Stimulated activated naive CD4-positive, alpha-beta T cell (primary cell): Measurements from ENCODE around the gene APBB2.
"Not testable (repeated sequence)": the region's sequence is repeated elsewhere in the genome, so short reads cannot be mapped to it uniquely, and the experiment has no call there.

Source experiments
- DNase-seq, 6 experiments: peaks; one replicate each; lab custom pipeline; 2025; lab: John Stamatoyannopoulos, UW

Gene APBB2

DNA sequence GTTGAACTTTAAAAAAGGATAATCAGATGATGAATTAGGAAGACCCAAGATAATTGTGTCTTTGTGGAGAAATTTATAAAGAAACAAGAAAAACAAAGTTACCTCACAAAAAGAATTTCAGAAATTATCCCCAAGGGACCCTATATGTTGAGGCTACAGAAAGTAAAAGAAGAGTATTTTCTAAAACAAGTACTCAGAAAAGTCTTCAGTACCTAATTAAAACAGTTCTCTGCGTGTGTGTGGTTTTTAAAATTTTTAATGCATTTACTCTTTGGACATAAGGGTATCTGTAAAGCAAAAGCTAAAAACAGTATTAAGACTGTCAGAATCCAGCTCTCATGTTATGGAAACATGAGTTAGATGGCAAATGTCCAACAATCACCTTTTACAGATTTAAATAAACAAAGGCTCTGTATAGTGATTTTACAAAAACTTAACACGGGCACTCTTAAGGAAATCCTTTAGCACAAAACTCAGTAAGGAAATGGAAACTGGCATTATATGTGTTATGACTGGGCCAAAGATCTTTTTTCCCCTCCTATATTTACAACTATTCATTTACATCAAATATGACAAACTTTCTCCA lies 277.1 kb downstream of the APBB2 start:
- no peak for DNase-seq

DNA sequence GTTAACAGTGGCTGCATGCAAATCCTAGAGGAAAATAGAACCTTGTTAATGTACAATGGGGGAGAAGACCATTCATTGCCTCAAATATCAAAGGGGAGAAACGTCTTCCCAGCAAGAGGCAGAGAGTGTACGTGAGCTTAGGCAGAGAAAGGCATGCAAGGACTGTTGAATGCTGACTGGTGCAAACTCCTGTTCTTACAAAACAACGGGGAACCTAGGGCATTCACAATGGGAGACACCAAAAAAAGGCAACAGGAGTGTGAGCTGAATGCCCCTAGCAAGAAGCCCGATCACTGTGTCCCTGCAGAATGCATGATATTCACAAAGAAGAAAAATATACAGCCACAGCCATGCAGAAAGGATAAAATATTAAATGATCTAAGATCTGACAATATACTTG lies 279.7 kb downstream of the APBB2 start:
- DNase-seq: no peak

GRCh38 chr4:40933272-40934053 lies 280.9 kb downstream of the APBB2 start:
- DNase-seq: no peak

DNA sequence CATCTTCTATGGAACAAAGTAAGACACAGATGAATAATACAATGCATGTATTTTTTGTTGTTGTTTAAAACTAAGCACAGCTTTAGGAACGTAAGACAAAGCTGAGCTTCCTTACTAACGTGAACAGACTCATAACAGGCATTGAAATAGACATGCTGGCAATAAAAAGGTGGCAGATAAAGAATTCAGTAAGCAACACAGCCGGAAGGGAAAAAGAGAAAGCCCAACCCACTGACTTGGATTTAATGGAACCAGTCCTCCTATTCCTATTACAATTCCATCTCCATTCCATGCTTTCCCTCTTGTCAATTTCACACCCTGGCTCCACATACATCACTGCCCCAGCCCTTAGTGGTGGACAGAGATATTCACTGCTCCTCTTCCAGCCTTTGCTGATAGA lies 282.5 kb downstream of the APBB2 start:
- no peak for DNase-seq

- no peak for DNase-seq
Measured at GRCh38 chr4:40931238-40931637, 283.1 kb downstream of the APBB2 start.

- no peak for DNase-seq
Measured at GRCh38 chr4:40927074-40927473, 287.3 kb downstream of the APBB2 start.

- DNase-seq: no peak
Measured at GRCh38 chr4:40924793-40925117, 289.6 kb downstream of the APBB2 start.

- peak in 5 of 6 experiments; percentile 1 to 43 (median 26) for DNase-seq
Measured at GRCh38 chr4:40924096-40924792, 290.1 kb downstream of the APBB2 start.

DNA sequence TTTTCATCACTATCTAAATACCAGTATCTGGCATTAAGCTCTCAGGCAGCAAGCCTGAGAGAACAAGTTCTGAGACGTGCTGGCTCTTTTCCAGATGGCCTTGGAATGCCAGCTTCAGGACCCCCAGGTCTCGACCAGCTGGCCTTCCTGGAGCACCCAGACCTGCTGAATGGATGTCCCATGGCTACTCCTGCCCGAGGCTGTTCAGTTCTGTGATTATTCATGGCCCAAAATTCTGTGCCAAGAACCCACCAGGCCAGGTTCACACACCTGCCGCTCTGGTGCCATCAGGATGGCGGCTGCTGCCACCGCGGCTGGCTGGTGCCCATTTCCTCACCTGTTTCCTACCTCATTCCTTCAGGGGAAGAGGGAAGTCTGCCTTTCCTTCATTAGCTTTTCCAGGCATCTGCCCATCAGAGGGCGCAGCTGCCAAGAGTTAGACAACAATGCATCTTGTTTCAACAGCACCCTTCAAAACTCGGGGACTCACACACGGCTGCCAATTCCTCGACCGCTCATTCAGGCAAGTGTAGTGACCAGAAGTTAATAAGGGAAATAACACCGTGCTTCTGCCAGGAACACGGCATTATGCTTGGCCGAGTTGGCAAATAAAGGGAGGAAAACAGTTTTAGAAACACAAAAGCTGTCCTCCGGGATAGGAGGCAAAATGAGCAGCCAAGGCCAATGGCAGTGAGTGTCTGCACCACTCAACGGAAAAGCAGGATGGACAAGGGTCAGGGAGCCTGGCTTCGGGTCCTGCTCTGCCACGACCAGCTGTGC lies 290.8 kb downstream of the APBB2 start:
- DNase-seq: no peak

DNA sequence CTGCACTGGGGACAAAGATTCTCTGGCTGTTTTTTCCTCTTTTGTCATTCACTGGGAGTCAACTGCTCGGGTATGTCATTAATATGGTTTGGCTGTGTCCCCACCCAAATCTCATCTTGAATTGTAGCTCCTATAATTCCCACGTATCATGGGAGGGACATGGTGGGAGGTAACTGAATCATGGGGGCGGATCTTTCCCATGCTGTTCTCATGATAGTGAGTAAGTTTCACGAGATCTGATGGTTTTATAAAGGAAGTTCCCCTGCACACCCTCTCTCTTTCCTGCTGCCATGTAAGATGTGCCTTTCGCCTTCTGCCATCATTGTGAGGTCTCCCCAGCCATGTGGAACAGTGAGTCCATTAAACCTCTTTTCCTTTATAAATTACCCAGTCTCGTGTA lies 294.4 kb downstream of the APBB2 start:
- not testable (repeated sequence) for DNase-seq

DNA sequence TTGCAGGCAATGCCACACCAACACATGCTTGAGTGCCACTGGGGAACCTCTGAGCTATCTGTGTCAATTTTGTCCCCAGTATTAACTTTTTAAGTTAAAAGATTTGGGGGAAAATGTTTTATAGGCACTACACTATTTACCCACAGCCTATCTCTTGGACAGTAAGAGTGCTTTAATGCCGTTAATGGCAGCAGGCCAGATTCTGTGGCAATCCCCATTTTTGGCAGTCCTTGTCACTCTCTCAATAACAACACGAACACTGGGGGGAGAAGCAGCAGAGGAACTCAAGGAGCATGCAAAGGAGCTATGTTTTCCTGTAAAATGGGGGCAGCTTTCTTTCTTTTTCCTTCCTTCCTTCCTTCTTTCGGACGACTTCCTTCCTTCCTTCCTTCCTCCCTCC lies 296.0 kb downstream of the APBB2 start:
- DNase-seq: no peak

GRCh38 chr4:40916880-40917279 lies 297.5 kb downstream of the APBB2 start:
- DNase-seq: no peak

DNA sequence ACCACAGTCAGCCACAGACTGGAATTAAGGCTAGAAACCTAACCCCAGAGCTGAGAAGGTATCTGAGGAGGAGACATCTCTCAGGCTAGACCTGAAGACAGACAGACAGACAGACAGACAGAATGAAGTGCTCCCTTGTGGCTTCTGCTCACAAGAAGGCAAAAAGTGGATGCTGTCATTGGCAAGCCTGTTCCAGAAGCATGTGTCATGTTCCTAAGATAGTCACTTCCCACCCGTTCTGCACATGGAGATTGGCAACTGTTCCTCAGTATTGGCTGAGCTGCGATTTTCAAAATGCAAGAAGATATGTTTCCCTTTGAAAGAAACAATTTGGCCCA lies 298.2 kb downstream of the APBB2 start:
- DNase-seq: no peak

GRCh38 chr4:40915318-40916217 lies 298.8 kb downstream of the APBB2 start:
- DNase-seq: no peak

DNA sequence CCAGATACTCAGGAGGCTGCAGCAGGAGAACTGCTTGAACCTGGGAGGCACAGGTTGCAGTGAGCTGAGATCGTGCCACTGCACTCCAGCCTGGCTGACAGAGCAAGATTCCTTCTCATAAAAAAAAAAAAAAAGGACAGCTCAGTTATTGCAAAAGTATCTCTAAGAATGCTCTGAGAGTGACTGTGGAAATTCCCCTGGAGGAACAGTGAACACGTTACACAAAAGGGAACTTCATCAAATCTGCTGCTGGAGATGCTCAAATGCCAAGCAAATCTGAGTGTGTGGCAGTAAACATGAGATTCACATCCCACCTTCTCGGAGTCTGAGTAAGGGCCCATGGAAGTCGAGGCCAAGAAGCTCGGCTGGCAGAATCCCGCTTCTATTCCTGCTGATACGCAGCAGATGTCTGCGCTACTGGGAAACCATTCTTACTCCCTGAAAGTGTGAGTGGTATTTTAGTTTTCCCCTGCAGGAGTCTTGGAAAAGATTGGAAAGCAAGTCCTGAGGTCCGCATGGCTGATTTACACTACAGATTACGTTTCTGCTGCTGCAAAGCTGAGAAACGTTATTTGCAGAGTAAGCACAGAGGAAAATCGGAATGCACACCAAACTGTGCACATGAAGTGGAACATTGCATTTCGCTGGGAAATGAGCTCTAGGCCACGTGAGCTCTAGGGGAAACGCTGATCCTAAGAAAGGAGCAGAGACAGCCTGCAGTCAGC lies 301.7 kb downstream of the APBB2 start:
- no peak for DNase-seq

DNA sequence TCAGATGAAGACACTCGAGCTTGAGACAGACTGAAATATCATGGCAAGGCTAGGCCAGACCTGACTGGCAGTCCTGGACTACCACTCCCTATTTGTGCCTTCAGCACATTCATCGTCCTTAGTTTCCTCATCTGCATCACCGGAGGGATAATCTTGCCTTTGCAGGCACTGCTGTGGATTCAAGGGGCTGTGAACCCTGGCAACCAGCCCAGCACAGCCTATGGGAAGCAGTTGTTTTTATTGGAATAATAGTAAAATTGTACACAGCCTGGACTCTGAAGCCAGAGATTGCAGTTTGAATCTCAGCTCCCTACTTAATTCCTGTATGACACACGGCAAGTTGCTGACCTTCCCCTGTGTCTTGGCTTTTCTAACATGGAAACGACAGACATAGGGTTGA lies 303.6 kb downstream of the APBB2 start:
- no peak for DNase-seq

DNA sequence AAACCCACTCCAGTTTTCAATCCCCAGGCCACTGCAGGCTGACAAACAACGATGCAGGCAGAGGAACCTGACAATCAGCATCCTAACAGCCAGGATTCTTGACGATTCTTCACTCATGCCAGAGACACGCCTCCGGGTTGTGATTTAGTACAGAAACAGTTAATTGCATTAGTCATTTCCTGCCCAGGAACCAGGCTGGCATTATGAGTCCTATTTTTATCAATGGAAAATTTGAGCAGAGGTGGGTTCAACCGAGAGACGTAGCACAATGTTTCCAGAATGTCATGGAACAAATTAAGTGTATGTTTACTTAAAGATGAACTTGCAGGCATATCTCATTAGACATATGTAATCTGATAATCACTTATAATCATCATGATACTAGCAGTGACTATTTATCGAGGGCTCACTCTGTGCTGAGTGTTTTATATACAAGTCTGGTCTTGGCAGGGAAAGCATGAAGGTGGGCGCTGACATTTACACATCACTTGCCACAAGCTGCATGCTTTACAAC lies 304.9 kb downstream of the APBB2 start:
- DNase-seq: no peak

- DNase-seq: peak; percentile 3 to 46 (median 16)
Measured at GRCh38 chr4:40908702-40909362, 305.5 kb downstream of the APBB2 start.

DNA sequence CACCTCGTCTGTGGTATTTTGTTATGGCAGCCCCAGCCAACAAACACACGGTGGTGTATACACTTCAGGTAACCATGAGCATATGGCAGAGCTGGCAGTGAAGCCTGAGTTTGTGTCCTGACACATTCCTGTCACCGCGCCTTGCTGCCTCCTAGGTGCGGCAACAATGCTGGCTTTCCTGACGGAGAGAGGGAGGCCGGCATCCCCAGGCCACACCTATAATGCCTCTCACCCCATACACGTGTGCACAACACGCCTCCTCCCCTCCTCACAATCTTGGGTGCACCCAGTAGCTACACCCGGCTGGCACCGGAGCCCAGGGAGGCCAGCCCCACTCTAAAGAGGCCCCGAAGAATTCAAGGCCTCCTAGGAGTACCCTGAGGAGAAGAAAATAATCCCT lies 306.0 kb downstream of the APBB2 start:
- DNase-seq: no peak

DNA sequence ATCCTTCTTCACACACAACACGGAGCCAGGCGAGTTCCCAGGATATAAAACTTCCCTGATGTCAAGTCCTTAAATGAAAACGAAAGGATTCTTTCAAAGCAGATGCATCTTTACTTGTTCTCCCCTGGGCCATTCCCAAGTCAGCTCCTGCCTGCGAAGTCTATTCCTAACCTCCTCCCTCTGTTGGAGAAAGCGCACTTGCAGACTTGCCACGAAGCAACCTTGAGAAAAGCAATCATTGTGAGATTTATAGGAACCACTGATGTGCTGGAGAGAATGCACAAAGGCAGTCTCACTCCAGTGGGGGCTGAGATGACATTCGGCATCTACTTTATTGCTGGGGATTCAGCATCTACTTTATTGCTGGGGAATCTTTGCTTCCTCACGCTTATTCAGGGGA lies 308.9 kb downstream of the APBB2 start:
- DNase-seq: no peak
